Panc1 (cell line): ENCODE results near the gene LMBR1L. TPM values are rescaled to one million over a fixed set of nuclear protein-coding genes. Genes with fewer than 3 reads are reported as not detected.

Source experiments
- ATAC-seq: fragments of 200-7000 bp; cut with Tn5 transposase; 2 replicates; pipeline ENCODE4 v1.9.1; 2020; ENCODE audit warnings: mild to moderate bottlenecking, moderate library complexity
- BruUV-seq: library from RNA; stranded (reverse); fragments of 400-500 nt; replicated peaks from 2 replicates; lab custom pipeline; 2021; lab: Mats Ljungman, UMichigan
- CTCF ChIA-PET: fragments of 300-600 bp; sonication (Branson Sonifier 250); formaldehyde crosslinking; loops from one replicate; lab custom pipeline; 2022; ENCODE audit warnings: antibody characterized with exemption; lab: Charles Lee
- POLR2A ChIA-PET: fragments of 300-600 bp; sonication (Branson Sonifier 250); formaldehyde crosslinking; loops from one replicate; lab custom pipeline; 2022; ENCODE audit warnings: antibody characterized with exemption; lab: Charles Lee
- DNase-seq: peaks from one replicate; pipeline ENCODE4 v3.0.0-alpha.2; 2010; ENCODE audit warnings: low read depth, low spot score
- H3K27ac ChIP-seq: 2 replicates; pipeline ENCODE4 v1.5.1; 2011; ENCODE audit warnings: mild to moderate bottlenecking, low read length, inconsistent platforms
- H3K27me3 ChIP-seq: fragments of 200-500 bp; sonication (Bioruptor generic); 2 replicates; pipeline ENCODE4 v1.6.0; 2014; ENCODE audit warnings: low read length, inconsistent platforms; ENCODE audit not compliant: control insufficient read depth, insufficient read depth
- H3K36me3 ChIP-seq: fragments of 200-500 bp; sonication (Bioruptor generic); 2 replicates; pipeline ENCODE4 v1.5.1; 2014; ENCODE audit warnings: inconsistent platforms, mild to moderate bottlenecking, low read length, moderate library complexity; ENCODE audit not compliant: control insufficient read depth, insufficient read depth
- H3K4me1 ChIP-seq: 2 replicates; pipeline ENCODE4 v1.5.1; 2011; ENCODE audit warnings: inconsistent platforms, mild to moderate bottlenecking, low read length, moderate library complexity; ENCODE audit not compliant: control insufficient read depth, insufficient read depth
- H3K4me3 ChIP-seq, 2 experiments: 2 replicates each; pipeline ENCODE4 v1.5.1; 2011 to 2012; ENCODE audit warnings: low read depth in 2 of 2, low read length in 2 of 2, mild to moderate bottlenecking in 2 of 2, inconsistent platforms in 1 of 2, moderate library complexity in 1 of 2
- H3K9me3 ChIP-seq: fragments of 200-500 bp; sonication (Bioruptor generic); 2 replicates; pipeline ENCODE4 v1.5.1; 2014; ENCODE audit warnings: low read depth, mild to moderate bottlenecking, inconsistent platforms, low read length, moderate library complexity; ENCODE audit not compliant: control insufficient read depth, insufficient read depth
- POLR2AphosphoS5 ChIP-seq: IDR thresholded peaks from 2 replicates; pipeline ENCODE4 v1.6.1; 2012; ENCODE audit warnings: mild to moderate bottlenecking, low read depth, low read length, moderate library complexity
- SIN3A ChIP-seq: IDR thresholded peaks from 2 replicates; pipeline ENCODE4 v1.6.1; 2012; ENCODE audit warnings: low read depth, mild to moderate bottlenecking, low read length, moderate library complexity, borderline replicate concordance; ENCODE audit not compliant: insufficient read depth
- TCF7L2 ChIP-seq: IDR thresholded peaks from 2 replicates; pipeline ENCODE4 v1.6.1; 2011; ENCODE audit warnings: mild to moderate bottlenecking, low read depth, low read length, inconsistent platforms
- in situ Hi-C: cut with HindIII; loops from 2 replicates; pipeline ENCODE4 v1.10.0; 2016; ENCODE audit warnings: low sequenced_read_pairs, low pct_unique_long_range_greater_than_20kb
- intact Hi-C: fragments of 100-400 bp; cut with micrococcal nuclease; formaldehyde crosslinking; loops from one replicate; pipeline ENCODE4 v1.10.0; 2022; ENCODE audit not compliant: unreplicated experiment
- total RNA-seq: library from RNA; stranded (reverse); gene quantifications from one replicate; pipeline ENCODE4 v1.2.1, GENCODE V29; 2021; ENCODE audit not compliant: unreplicated experiment
- TF ChIP-seq, protein P1 (sequence below): fragments of 450-650 bp; IDR thresholded peaks from 2 replicates; pipeline ENCODE4 v1.5.1; 2017; ENCODE audit warnings: mild to moderate bottlenecking
- TF ChIP-seq, protein P2 (sequence below), 2 experiments: IDR thresholded peaks; 2 replicates each; pipeline ENCODE4 v1.6.1; 2011 to 2012; ENCODE audit warnings: low read depth in 2 of 2, control low read depth in 1 of 2, low read length in 1 of 2, mild to moderate bottlenecking in 1 of 2, moderate library complexity in 1 of 2; ENCODE audit not compliant: insufficient read depth in 1 of 2

Gene LMBR1L
- total RNA-seq, 1 experiment from 2014 or later: 34.4 TPM

DNA sequence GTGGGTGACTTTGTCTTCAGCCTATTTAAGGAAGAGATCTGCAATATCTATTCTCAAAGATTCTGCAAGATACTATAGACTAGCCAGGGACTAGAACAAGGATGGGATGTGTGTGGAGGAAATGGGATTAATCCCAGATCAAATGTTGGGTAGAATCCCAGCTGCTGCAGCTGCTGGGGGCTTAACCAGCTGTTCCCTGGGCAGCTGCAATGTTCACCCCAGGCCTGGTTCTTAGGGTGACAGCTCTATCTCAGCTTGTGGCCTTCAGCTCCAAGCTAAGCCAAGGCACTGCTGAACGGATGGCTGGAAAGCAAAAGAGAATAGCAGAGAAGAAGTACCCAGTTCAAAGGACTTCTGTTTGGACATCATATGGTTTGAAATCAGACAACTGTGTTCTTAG lies 30.9 kb downstream of the LMBR1L start:
- no TSS peak for BruUV-seq
- no peak for DNase-seq

DNA sequence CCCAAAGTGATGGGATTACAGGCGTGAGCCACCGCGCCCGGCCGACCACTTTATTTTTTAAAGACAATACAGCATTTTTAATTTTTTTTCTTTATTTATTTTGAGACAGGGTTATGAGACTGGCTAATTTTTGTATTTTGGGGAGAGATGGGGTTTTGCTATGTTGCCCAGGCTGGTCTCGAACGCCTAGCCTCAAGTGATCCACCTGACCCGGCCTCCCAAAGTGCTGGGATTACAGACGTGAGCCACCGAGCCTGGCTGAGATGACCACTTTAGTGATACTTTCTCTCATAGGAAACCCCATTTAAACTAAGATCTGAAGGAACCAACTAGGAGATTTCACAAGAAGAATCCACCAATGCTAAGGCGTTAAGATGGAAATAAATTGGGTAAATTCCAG lies 39.7 kb downstream of the LMBR1L start:
- BruUV-seq: no TSS peak
- Histone ChIP-seq H3K27ac (no peak overlapping the region), H3K4me3 (no peak overlapping the region), H3K9me3 (no peaks in the 10 kb centered on the region), H3K4me1 (peaks cover 8% of the 10 kb centered on the region), H3K27me3 (no peaks in the 10 kb centered on the region), H3K36me3 (no peaks in the 10 kb centered on the region)
- ATAC-seq (no peak), DNase-seq (no peak)
- TF ChIP-seq, protein P1, sequence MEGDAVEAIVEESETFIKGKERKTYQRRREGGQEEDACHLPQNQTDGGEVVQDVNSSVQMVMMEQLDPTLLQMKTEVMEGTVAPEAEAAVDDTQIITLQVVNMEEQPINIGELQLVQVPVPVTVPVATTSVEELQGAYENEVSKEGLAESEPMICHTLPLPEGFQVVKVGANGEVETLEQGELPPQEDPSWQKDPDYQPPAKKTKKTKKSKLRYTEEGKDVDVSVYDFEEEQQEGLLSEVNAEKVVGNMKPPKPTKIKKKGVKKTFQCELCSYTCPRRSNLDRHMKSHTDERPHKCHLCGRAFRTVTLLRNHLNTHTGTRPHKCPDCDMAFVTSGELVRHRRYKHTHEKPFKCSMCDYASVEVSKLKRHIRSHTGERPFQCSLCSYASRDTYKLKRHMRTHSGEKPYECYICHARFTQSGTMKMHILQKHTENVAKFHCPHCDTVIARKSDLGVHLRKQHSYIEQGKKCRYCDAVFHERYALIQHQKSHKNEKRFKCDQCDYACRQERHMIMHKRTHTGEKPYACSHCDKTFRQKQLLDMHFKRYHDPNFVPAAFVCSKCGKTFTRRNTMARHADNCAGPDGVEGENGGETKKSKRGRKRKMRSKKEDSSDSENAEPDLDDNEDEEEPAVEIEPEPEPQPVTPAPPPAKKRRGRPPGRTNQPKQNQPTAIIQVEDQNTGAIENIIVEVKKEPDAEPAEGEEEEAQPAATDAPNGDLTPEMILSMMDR: no peak
- TF ChIP-seq TCF7L2: no peak
- no peak for TF ChIP-seq POLR2AphosphoS5
- TF ChIP-seq SIN3A: no peak
- TF ChIP-seq, protein P2, sequence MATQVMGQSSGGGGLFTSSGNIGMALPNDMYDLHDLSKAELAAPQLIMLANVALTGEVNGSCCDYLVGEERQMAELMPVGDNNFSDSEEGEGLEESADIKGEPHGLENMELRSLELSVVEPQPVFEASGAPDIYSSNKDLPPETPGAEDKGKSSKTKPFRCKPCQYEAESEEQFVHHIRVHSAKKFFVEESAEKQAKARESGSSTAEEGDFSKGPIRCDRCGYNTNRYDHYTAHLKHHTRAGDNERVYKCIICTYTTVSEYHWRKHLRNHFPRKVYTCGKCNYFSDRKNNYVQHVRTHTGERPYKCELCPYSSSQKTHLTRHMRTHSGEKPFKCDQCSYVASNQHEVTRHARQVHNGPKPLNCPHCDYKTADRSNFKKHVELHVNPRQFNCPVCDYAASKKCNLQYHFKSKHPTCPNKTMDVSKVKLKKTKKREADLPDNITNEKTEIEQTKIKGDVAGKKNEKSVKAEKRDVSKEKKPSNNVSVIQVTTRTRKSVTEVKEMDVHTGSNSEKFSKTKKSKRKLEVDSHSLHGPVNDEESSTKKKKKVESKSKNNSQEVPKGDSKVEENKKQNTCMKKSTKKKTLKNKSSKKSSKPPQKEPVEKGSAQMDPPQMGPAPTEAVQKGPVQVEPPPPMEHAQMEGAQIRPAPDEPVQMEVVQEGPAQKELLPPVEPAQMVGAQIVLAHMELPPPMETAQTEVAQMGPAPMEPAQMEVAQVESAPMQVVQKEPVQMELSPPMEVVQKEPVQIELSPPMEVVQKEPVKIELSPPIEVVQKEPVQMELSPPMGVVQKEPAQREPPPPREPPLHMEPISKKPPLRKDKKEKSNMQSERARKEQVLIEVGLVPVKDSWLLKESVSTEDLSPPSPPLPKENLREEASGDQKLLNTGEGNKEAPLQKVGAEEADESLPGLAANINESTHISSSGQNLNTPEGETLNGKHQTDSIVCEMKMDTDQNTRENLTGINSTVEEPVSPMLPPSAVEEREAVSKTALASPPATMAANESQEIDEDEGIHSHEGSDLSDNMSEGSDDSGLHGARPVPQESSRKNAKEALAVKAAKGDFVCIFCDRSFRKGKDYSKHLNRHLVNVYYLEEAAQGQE (IDR thresholded peaks at IDR 0.05; ENCODE audit: insufficient read depth in 1 of 2, low read depth in 2 of 2, low read length in 1 of 2): no peak
- CTCF ChIA-PET: no interaction called here
- in situ Hi-C loops (no loop called here), intact Hi-C loops (no loop called here)
- POLR2A ChIA-PET: interaction anchor here (0.7 kb wide), 1 partner anchor 1165 kb away, joined by 3 read pairs; no protein-coding TSS in a partner anchor

More for the DNA sequence above, 30.9 kb downstream of the LMBR1L start:
- Histone ChIP-seq H3K9me3 (no peaks in the 10 kb centered on the region), H3K4me3 (no peak overlapping the region), H3K27me3 (no peaks in the 10 kb centered on the region), H3K4me1 (no peaks in the 10 kb centered on the region), H3K36me3 (no peaks in the 10 kb centered on the region), H3K27ac (no peak overlapping the region)
- in situ Hi-C loops: no loop called here
- intact Hi-C loops: no loop called here
- no peak for ATAC-seq
- POLR2A ChIA-PET: no interaction called here
- CTCF ChIA-PET: interaction anchor here (1.2 kb wide), 1 partner anchor 9 kb away, joined by 3 read pairs; no protein-coding TSS in a partner anchor
- TF ChIP-seq TCF7L2 (no peak), POLR2AphosphoS5 (no peak), SIN3A (no peak)
- TF ChIP-seq, protein P2 (IDR thresholded peaks at IDR 0.05; ENCODE audit: insufficient read depth in 1 of 2, low read depth in 2 of 2, low read length in 1 of 2): no peak
- TF ChIP-seq, protein P1: no peak
